NCI-H345 treated with DMSO at 0.1 percent for 48 hours (cell line): ENCODE data around the gene MARVELD2.

Experiments
- DNase-seq: peaks from one replicate; lab custom pipeline; 2025; ENCODE audit not compliant: unreplicated experiment; lab: John Stamatoyannopoulos, UW

MARVELD2 gene

GRCh38 chr5:69492391-69492922 lies 77.5 kb downstream of the MARVELD2 start, which contains the start of gene OCLN:
Gene OCLN (plus strand): TSS chr5:69492790. CDS start chr5:69504245, 11,455 bp downstream.
- DNase-seq: peak; percentile 62

- DNase-seq: no peak
Observed at GRCh38 chr5:69492923-69493395, 78.0 kb downstream of the MARVELD2 start.

GRCh38 chr5:69493396-69494133 lies 78.6 kb downstream of the MARVELD2 start:
- no peak for DNase-seq
